ENCODE results near the gene SCAMP3. TPM values are rescaled to one million over a fixed set of nuclear protein-coding genes. Genes with fewer than 3 reads are reported as not detected.

The SCAMP3 gene
- total RNA-seq, 1 donor from 2014 or later = 65.8 TPM

- TF ChIP-seq CTCF (IDR thresholded peaks at IDR 0.05; ENCODE audit: partially characterized antibody, unreplicated experiment) = peak; percentile 17
- DNase-seq = no peak
- peaks cover 19% of the 10 kb centered on the region for H3K4me1 Mint-ChIP-seq (ENCODE audit: low read depth, unreplicated experiment)
- peaks cover 16% of the 10 kb centered on the region for H3K36me3 Mint-ChIP-seq (ENCODE audit: unreplicated experiment)
- peaks cover 19% of the 10 kb centered on the region for H3K9me3 Mint-ChIP-seq (ENCODE audit: unreplicated experiment)
- peak overlapping the region; percentile 84 for H3K27ac Mint-ChIP-seq (ENCODE audit: unreplicated experiment)
- H3K27me3 Mint-ChIP-seq (ENCODE audit: unreplicated experiment) = peaks cover 13% of the 10 kb centered on the region
- peak overlapping the region; percentile 97 for H3K4me3 Mint-ChIP-seq (ENCODE audit: unreplicated experiment)
Observed at GRCh38 chr1:155261493-155261851, 688 bp downstream of the SCAMP3 start.

- Mint-ChIP-seq H3K4me1 (ENCODE audit: low read depth, unreplicated experiment) (peaks cover 23% of the 10 kb centered on the region), H3K4me3 (ENCODE audit: unreplicated experiment) (peak overlapping the region; percentile 57), H3K36me3 (ENCODE audit: unreplicated experiment) (peaks cover 17% of the 10 kb centered on the region), H3K27ac (ENCODE audit: unreplicated experiment) (no peak overlapping the region), H3K9me3 (ENCODE audit: unreplicated experiment) (peaks cover 21% of the 10 kb centered on the region), H3K27me3 (ENCODE audit: unreplicated experiment) (peaks cover 15% of the 10 kb centered on the region)
- no peak for TF ChIP-seq CTCF (IDR thresholded peaks at IDR 0.05; ENCODE audit: partially characterized antibody, unreplicated experiment)
- DNase-seq = no peak
Observed at GRCh38 chr1:155260276-155260675, 1.9 kb downstream of the SCAMP3 start.

GRCh38 chr1:155256058-155256852, 5.9 kb downstream of the SCAMP3 start:
- Mint-ChIP-seq H3K4me3 (ENCODE audit: unreplicated experiment) (peak overlapping the region; percentile 83), H3K36me3 (ENCODE audit: unreplicated experiment) (peaks cover 12% of the 10 kb centered on the region), H3K27ac (ENCODE audit: unreplicated experiment) (peak overlapping the region; percentile 77), H3K4me1 (ENCODE audit: low read depth, unreplicated experiment) (peaks cover 27% of the 10 kb centered on the region), H3K27me3 (ENCODE audit: unreplicated experiment) (peaks cover 11% of the 10 kb centered on the region), H3K9me3 (ENCODE audit: unreplicated experiment) (peaks cover 15% of the 10 kb centered on the region)
- no peak for TF ChIP-seq CTCF (IDR thresholded peaks at IDR 0.05; ENCODE audit: partially characterized antibody, unreplicated experiment)
- DNase-seq = peak; percentile 62

- peaks cover 12% of the 10 kb centered on the region for H3K27me3 Mint-ChIP-seq (ENCODE audit: unreplicated experiment)
- H3K36me3 Mint-ChIP-seq (ENCODE audit: unreplicated experiment) = peaks cover 12% of the 10 kb centered on the region
- H3K9me3 Mint-ChIP-seq (ENCODE audit: unreplicated experiment) = peaks cover 12% of the 10 kb centered on the region
- H3K27ac Mint-ChIP-seq (ENCODE audit: unreplicated experiment) = peak within 1 kb of the TSS; percentile 77
- H3K4me1 Mint-ChIP-seq (ENCODE audit: low read depth, unreplicated experiment) = peaks cover 30% of the 10 kb centered on the region
- DNase-seq = peak; percentile 93
- no peak for TF ChIP-seq CTCF (IDR thresholded peaks at IDR 0.05; ENCODE audit: partially characterized antibody, unreplicated experiment)
- H3K4me3 Mint-ChIP-seq (ENCODE audit: unreplicated experiment) = peak within 1 kb of the TSS; percentile 83
Observed at GRCh38 chr1:155255243-155256007, 6.7 kb downstream of the SCAMP3 start, which contains the start of gene ENTREP3. Gene ENTREP3, minus strand, starts transcription at chr1:155255483. Its CDS starts 606 bp downstream, at chr1:155254877.
